Suprapubic skin (tissue), 4 donors: ENCODE measurements around the gene CHAF1A. TPM values are rescaled to one million over a fixed set of nuclear protein-coding genes. Genes with fewer than 3 reads are reported as not detected.

Experiments
- DNase-seq, 2 donors: peaks; one replicate each; pipeline ENCODE4 v3.0.0-alpha.2; 2019; ENCODE audit warnings: low spot score in 2 of 2
- H3K27ac ChIP-seq: fragments of 200-600 bp; sonication (generic); one replicate; pipeline ENCODE4 v1.5.1; 2019
- H3K27me3 ChIP-seq: fragments of 200-600 bp; sonication (generic); one replicate; pipeline ENCODE4 v1.5.1; 2019
- H3K36me3 ChIP-seq: fragments of 200-600 bp; sonication (generic); one replicate; pipeline ENCODE4 v1.5.1; 2019
- H3K4me1 ChIP-seq: fragments of 200-600 bp; sonication (generic); one replicate; pipeline ENCODE4 v1.5.1; 2019
- H3K4me3 ChIP-seq: fragments of 200-600 bp; sonication (generic); one replicate; pipeline ENCODE4 v1.5.1; 2019; ENCODE audit warnings: mild to moderate bottlenecking
- H3K9me3 ChIP-seq: fragments of 200-600 bp; sonication (generic); one replicate; pipeline ENCODE4 v1.5.1; 2019
- CTCF ChIP-seq, 2 donors: fragments of 200-600 bp in 1 of 2; fragments of 450-650 bp in 1 of 2; sonication (generic) in 1 of 2; IDR thresholded peaks; one replicate each; pipeline ENCODE4 v1.5.1; 2016 to 2019; ENCODE audit warnings: antibody characterized with exemption in 2 of 2, mild to moderate bottlenecking in 1 of 2, moderate library complexity in 1 of 2
- EP300 ChIP-seq: sonication (generic); formaldehyde crosslinking; IDR thresholded peaks from one replicate; pipeline ENCODE4 v1.6.1; 2017; ENCODE audit warnings: antibody characterized with exemption
- POLR2A ChIP-seq, 2 donors: fragments of 450-650 bp; IDR thresholded peaks; one replicate each; pipeline ENCODE4 v1.6.1; 2017; ENCODE audit warnings: antibody characterized with exemption in 2 of 2, mild to moderate bottlenecking in 2 of 2, moderate library complexity in 2 of 2
- POLR2AphosphoS5 ChIP-seq, 3 donors: sonication (generic); formaldehyde crosslinking; IDR thresholded peaks; one replicate each; pipeline ENCODE4 v1.6.1; 2017; ENCODE audit warnings: antibody characterized with exemption in 3 of 3
- WGBS: methylation state at CpG from one replicate; pipeline ENCODE4 v1.1.5; 2018; 5-methylcytosine and 5-hydroxymethylcytosine counted together
- total RNA-seq, 4 donors: library from RNA; depleted of rRNA; stranded (reverse); fragments of >200 nt; gene quantifications; one replicate each; pipeline ENCODE4 v1.1.0, GENCODE V29; 2016

Gene CHAF1A
- total RNA-seq, 4 donors from 2014 or later = 8.5 to 20.4 (median 11.4) TPM

GRCh38 chr19:4390567-4391305 lies 11.7 kb upstream of the CHAF1A start:
- Histone ChIP-seq H3K36me3 (peaks cover 3% of the 10 kb centered on the region), H3K9me3 (no peaks in the 10 kb centered on the region), H3K27ac (peak overlapping the region; percentile 80), H3K4me1 (peaks cover 80% of the 10 kb centered on the region), H3K4me3 (peak overlapping the region; percentile 1), H3K27me3 (no peaks in the 10 kb centered on the region)
- WGBS = 25% methylated on average over 20 of the region's 21 CpGs
- TF ChIP-seq EP300 (no peak), POLR2A (IDR thresholded peaks at IDR 0.05) (no peak)
- no peak for DNase-seq

DNA sequence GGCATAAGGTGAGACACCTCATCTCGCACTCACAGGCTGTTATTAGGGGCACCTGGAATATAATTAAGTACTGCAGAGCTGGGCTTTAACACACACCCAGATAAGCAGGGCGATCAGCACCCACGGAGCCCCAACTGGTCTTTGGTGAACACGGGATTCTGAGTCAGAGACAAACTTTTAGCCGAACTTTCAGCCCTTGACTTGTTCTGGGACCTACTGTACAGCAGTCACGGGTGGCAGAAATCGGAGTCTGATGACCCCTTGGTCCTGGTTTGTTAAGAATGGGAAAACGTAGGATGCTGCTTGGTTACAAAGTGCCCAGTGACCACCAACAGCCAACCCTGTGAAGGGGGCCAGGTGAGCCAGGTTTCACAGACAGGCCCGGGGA lies 11.1 kb upstream of the CHAF1A start:
- Histone ChIP-seq H3K27me3 (no peaks in the 10 kb centered on the region), H3K4me1 (peaks cover 80% of the 10 kb centered on the region), H3K4me3 (peak overlapping the region; percentile 16), H3K9me3 (no peaks in the 10 kb centered on the region), H3K36me3 (peaks cover 3% of the 10 kb centered on the region), H3K27ac (peak overlapping the region; percentile 80)
- 53% methylated on average over 9 of the region's 9 CpGs for WGBS
- TF ChIP-seq POLR2AphosphoS5 (IDR thresholded peaks at IDR 0.05) (no peak), EP300 (no peak), POLR2A (IDR thresholded peaks at IDR 0.05) (no peak), CTCF (IDR thresholded peaks at IDR 0.05) (no peak)
- DNase-seq = no peak

- WGBS = 55% methylated on average over 15 of the region's 20 CpGs
Measured at GRCh38 chr19:4391701-4392483, 10.5 kb upstream of the CHAF1A start.

GRCh38 chr19:4393947-4394590 lies 8.4 kb upstream of the CHAF1A start:
- no peak for DNase-seq
- no peaks in the 10 kb centered on the region for H3K36me3 ChIP-seq
- H3K27me3 ChIP-seq = no peaks in the 10 kb centered on the region
- H3K27ac ChIP-seq = peak overlapping the region; percentile 36
- no peaks in the 10 kb centered on the region for H3K9me3 ChIP-seq
- WGBS = 42% methylated on average over 7 of the region's 8 CpGs
- H3K4me1 ChIP-seq = peaks cover 88% of the 10 kb centered on the region
- H3K4me3 ChIP-seq = no peak overlapping the region
- TF ChIP-seq POLR2A (IDR thresholded peaks at IDR 0.05) (no peak), CTCF (IDR thresholded peaks at IDR 0.05) (no peak)

More at GRCh38 chr19:4391701-4392483, 10.5 kb upstream of the CHAF1A start:
- no peak for DNase-seq
- Histone ChIP-seq H3K27me3 (no peaks in the 10 kb centered on the region), H3K36me3 (no peaks in the 10 kb centered on the region), H3K4me1 (peaks cover 84% of the 10 kb centered on the region), H3K9me3 (no peaks in the 10 kb centered on the region), H3K27ac (peak overlapping the region; percentile 80), H3K4me3 (peak overlapping the region; percentile 16)
- TF ChIP-seq POLR2AphosphoS5 (IDR thresholded peaks at IDR 0.05) = peak in 1 of 3 donors; percentile 72
- TF ChIP-seq CTCF (IDR thresholded peaks at IDR 0.05) = no peak

DNA sequence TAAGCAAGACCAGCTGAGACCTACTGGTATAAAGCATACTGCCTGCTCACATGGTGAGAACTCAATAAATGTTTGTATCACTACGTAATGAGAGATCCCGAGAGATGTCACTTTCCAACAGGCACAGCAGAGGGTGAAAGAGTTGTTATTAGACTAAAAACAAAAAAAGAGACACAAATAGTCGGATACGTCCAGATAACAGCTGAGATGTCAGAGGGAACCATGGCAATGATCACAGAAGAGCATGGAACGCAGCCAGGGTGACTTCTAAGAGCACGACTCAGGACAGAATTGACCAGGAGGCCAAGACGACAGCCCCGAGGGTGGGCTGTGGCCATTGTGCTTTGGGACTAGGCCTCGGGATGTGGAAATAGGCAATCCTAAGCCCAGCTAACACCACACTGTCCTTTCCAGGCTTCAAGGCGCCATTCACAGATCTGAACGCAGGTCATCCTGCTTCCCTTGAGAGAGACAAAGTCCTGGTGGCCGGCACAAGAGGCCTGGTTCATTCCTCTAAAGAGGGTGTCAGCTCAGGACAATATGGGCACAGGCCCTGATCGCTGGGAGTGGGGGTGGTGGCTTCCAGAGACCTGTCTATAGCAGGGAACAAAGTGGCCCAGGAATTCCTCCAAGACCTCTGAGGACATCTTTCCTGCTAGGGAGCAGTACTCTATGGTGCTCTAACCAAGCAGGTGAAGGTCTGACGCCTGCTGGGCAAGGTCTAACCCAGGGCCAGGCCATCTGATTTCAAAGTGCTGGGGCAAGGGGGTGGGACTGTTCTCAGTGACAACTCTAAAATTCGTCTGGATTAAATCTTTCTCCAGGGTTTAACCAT lies 5.3 kb upstream of the CHAF1A start:
- DNase-seq = no peak
- Histone ChIP-seq H3K4me1 (peaks cover 75% of the 10 kb centered on the region), H3K27ac (peak overlapping the region; percentile 34), H3K36me3 (no peaks in the 10 kb centered on the region), H3K9me3 (no peaks in the 10 kb centered on the region), H3K4me3 (no peak overlapping the region), H3K27me3 (no peaks in the 10 kb centered on the region)
- no peak for TF ChIP-seq POLR2AphosphoS5 (IDR thresholded peaks at IDR 0.05)
- TF ChIP-seq CTCF (IDR thresholded peaks at IDR 0.05) = no peak
- 79% methylated on average over 14 of the region's 15 CpGs for WGBS
